Subcutaneous adipose tissue (tissue), 4 donors: ENCODE results near the gene DNAI2. TPM values are rescaled to one million over a fixed set of nuclear protein-coding genes. Genes with fewer than 3 reads are reported as not detected.

Experiments
- total RNA-seq, 4 donors: library from RNA; depleted of rRNA; stranded (reverse); fragments of >200 nt; gene quantifications; one replicate each; pipeline ENCODE4 v1.1.0, GENCODE V29; 2016
- TF ChIP-seq, protein P1 (sequence below): fragments of 450-650 bp; IDR thresholded peaks from one replicate; pipeline ENCODE4 v1.5.1; 2016; ENCODE audit warnings: low read depth, mild to moderate bottlenecking, control low read depth, antibody characterized with exemption, moderate library complexity

The DNAI2 gene
- total RNA-seq, 4 donors from 2014 or later, result not detected

DNA sequence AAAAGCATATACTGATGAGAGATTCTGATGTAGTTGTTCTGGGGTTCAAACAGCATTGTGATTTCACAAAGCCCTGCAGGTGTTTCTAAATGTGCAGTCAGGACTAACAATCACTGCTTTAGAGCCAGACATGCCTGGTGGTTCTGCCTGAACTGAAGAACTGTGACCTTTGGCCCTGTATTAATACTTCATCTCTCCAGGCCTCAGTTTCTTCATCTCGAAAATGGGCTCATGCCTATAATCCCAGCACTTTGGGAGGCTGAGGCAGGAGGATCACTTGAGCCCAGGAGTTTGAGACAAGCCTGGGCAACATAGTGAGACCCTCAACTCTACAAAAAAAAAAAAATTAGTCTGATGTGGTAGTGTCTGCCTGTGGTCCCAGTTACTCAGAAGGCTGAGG lies 3.9 kb downstream of the DNAI2 start:
- TF ChIP-seq, protein P1, sequence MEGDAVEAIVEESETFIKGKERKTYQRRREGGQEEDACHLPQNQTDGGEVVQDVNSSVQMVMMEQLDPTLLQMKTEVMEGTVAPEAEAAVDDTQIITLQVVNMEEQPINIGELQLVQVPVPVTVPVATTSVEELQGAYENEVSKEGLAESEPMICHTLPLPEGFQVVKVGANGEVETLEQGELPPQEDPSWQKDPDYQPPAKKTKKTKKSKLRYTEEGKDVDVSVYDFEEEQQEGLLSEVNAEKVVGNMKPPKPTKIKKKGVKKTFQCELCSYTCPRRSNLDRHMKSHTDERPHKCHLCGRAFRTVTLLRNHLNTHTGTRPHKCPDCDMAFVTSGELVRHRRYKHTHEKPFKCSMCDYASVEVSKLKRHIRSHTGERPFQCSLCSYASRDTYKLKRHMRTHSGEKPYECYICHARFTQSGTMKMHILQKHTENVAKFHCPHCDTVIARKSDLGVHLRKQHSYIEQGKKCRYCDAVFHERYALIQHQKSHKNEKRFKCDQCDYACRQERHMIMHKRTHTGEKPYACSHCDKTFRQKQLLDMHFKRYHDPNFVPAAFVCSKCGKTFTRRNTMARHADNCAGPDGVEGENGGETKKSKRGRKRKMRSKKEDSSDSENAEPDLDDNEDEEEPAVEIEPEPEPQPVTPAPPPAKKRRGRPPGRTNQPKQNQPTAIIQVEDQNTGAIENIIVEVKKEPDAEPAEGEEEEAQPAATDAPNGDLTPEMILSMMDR, result no peak

GRCh38 chr17:74280093-74280513 lies 6.1 kb downstream of the DNAI2 start:
- TF ChIP-seq, protein P1, result no peak

GRCh38 chr17:74281799-74282198 lies 7.8 kb downstream of the DNAI2 start:
- TF ChIP-seq, protein P1, result no peak

DNA sequence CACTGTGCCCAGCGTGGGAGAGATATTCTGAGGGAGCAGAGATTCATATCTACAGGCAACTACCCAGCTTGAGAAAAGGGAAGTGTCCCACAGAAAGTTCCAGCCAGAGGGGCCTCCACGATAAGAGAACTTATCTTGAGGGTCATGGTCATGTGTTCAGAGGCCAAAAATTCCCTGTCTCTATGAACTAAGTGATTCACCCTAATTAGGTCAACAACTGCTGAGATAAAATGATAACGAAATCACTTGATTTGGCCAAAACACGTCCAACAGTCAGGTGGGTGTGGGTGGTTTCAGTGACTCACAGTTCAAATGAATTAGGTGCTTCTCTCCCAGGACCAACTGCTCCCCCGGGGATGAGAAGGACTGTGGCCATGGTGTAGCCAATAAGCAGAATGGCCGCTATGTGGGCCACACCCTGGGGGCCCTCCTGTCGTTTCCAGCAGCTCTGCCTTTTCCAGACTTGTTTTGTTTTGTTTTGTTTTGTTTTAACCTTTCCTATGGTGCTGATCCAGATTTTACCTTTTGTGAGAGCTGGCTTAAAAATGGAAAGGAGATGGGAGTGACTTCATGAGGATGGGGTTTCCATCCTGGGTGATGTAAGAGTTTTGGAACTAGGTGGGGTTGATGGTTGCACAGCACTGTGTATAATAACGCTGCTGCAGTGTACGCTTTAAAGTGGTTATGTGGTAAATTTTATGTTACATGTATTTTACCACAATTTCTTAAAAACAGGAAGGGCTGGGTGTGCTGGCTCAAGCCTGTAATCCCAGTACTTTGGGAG lies 8.7 kb downstream of the DNAI2 start:
- TF ChIP-seq, protein P1, result no peak

GRCh38 chr17:74283371-74283673 lies 9.3 kb downstream of the DNAI2 start:
- TF ChIP-seq, protein P1, result no peak

GRCh38 chr17:74287031-74287602 lies 13.1 kb downstream of the DNAI2 start:
- TF ChIP-seq, protein P1, result no peak

DNA sequence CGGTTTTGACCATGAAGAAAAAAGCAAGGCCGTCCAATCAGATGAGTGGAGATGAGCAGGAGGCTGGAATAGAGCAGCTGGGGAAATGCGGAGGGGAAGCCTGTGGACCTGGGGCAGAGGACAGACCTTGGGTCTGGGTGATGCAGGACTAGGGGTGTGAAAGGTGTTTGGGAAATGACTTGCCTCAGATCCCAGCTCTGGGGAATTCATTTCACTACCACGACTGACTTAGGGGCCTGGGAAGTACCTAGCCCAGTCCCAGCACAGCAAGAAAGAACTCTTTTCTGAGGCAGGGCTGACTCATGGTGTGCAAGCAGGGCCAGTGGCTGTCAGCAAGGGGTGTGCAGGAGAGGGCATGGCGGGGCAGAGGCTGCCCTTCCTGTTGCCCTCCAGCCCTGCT lies 14.8 kb downstream of the DNAI2 start:
- TF ChIP-seq, protein P1, result no peak
